GM19238 (cell line): Measurements from ENCODE around the gene PCDH7.

ENCODE experiments used
- DNase-seq: peaks from one replicate; pipeline ENCODE4 v3.0.0; 2011; ENCODE audit warnings: low spot score; ENCODE audit not compliant: insufficient read length

The PCDH7 gene

GRCh38 chr4:30776921-30777415 is 56.8 kb downstream of the PCDH7 start:
- DNase-seq = no peak
